ENCODE data around the gene PABPN1L.

PABPN1L gene

GRCh38 chr16:88911946-88912310, 45.5 kb upstream of the PABPN1L start:
- no peak for TF ChIP-seq FOXP2 (optimal IDR thresholded peaks at IDR 0.05; ENCODE audit: borderline replicate concordance, extremely low read depth, extremely low read length, insufficient read depth)

GRCh38 chr16:88911136-88911945, 44.9 kb upstream of the PABPN1L start:
- no peak for TF ChIP-seq TAF1 (IDR thresholded peaks at IDR 0.05; ENCODE audit: borderline replicate concordance, insufficient read depth, low read length)
- no peak for TF ChIP-seq SIN3A (IDR thresholded peaks at IDR 0.05; ENCODE audit: borderline replicate concordance, insufficient read depth, low read length)
- TF ChIP-seq REST (IDR thresholded peaks at IDR 0.05; ENCODE audit: insufficient read depth in 1 of 2, low read depth in 2 of 2, low read length in 2 of 2) = no peak
- no peak for TF ChIP-seq FOXP2 (optimal IDR thresholded peaks at IDR 0.05; ENCODE audit: borderline replicate concordance, extremely low read depth, extremely low read length, insufficient read depth)
- TF ChIP-seq POLR2AphosphoS5 (IDR thresholded peaks at IDR 0.05; ENCODE audit: low read depth, low read length) = no peak

- TF ChIP-seq FOXP2 (optimal IDR thresholded peaks at IDR 0.05; ENCODE audit: borderline replicate concordance, extremely low read depth, extremely low read length, insufficient read depth) = no peak
- TF ChIP-seq SIN3A (IDR thresholded peaks at IDR 0.05; ENCODE audit: borderline replicate concordance, insufficient read depth, low read length) = no peak
- no peak for TF ChIP-seq TAF1 (IDR thresholded peaks at IDR 0.05; ENCODE audit: borderline replicate concordance, insufficient read depth, low read length)
- no peak for TF ChIP-seq POLR2AphosphoS5 (IDR thresholded peaks at IDR 0.05; ENCODE audit: low read depth, low read length)
- no peak for TF ChIP-seq REST (IDR thresholded peaks at IDR 0.05; ENCODE audit: insufficient read depth in 1 of 2, low read depth in 2 of 2, low read length in 2 of 2)
These were observed 44.0 kb upstream of the PABPN1L start for GRCh38 chr16:88910284-88911135.

GRCh38 chr16:88909431-88910210, 43.2 kb upstream of the PABPN1L start:
- TF ChIP-seq TAF1 (IDR thresholded peaks at IDR 0.05; ENCODE audit: borderline replicate concordance, insufficient read depth, low read length) (no peak), REST (IDR thresholded peaks at IDR 0.05; ENCODE audit: insufficient read depth in 1 of 2, low read depth in 2 of 2, low read length in 2 of 2) (no peak), SIN3A (IDR thresholded peaks at IDR 0.05; ENCODE audit: borderline replicate concordance, insufficient read depth, low read length) (no peak), POLR2AphosphoS5 (IDR thresholded peaks at IDR 0.05; ENCODE audit: low read depth, low read length) (no peak), FOXP2 (optimal IDR thresholded peaks at IDR 0.05; ENCODE audit: borderline replicate concordance, extremely low read depth, extremely low read length, insufficient read depth) (no peak)

GRCh38 chr16:88908307-88908706, 41.8 kb upstream of the PABPN1L start:
- TF ChIP-seq TAF1 (IDR thresholded peaks at IDR 0.05; ENCODE audit: borderline replicate concordance, insufficient read depth, low read length) = no peak
- TF ChIP-seq SIN3A (IDR thresholded peaks at IDR 0.05; ENCODE audit: borderline replicate concordance, insufficient read depth, low read length) = no peak
- no peak for TF ChIP-seq REST (IDR thresholded peaks at IDR 0.05; ENCODE audit: insufficient read depth in 1 of 2, low read depth in 2 of 2, low read length in 2 of 2)
- TF ChIP-seq FOXP2 (optimal IDR thresholded peaks at IDR 0.05; ENCODE audit: borderline replicate concordance, extremely low read depth, extremely low read length, insufficient read depth) = no peak
- TF ChIP-seq POLR2AphosphoS5 (IDR thresholded peaks at IDR 0.05; ENCODE audit: low read depth, low read length) = no peak

All from PFSK-1 (cell line).